Measurements from ENCODE around the gene TRAPPC4. TPM values are rescaled to one million over a fixed set of nuclear protein-coding genes. Genes with fewer than 3 reads are reported as not detected.

TRAPPC4 gene
- total and polyA plus RNA-seq, 2 of the 8 experiments (the other 6 are each of a cell fraction or from before 2014, with no cell fraction given), result 94.3 to 223 TPM

DNA sequence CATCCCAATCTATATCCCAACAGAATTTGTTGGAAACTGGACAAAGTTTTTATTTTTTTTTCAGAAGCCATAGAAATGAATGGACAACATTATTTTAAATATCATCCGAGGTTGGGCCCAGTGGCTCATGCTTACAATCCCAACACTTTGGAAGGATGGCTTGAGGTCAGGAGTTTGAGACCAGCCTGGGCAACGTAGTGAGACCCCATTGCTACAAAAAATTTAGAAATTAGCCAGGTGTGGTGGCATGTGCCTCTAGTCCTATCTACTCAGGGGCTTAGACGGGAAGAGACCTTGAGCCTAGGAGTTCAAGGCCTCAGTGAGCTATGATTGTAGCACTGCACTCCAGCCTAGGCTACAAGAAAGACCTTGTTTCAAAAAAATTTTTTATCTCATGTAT lies 16.2 kb downstream of the TRAPPC4 start (continued):
- TF ChIP-seq, protein P1, sequence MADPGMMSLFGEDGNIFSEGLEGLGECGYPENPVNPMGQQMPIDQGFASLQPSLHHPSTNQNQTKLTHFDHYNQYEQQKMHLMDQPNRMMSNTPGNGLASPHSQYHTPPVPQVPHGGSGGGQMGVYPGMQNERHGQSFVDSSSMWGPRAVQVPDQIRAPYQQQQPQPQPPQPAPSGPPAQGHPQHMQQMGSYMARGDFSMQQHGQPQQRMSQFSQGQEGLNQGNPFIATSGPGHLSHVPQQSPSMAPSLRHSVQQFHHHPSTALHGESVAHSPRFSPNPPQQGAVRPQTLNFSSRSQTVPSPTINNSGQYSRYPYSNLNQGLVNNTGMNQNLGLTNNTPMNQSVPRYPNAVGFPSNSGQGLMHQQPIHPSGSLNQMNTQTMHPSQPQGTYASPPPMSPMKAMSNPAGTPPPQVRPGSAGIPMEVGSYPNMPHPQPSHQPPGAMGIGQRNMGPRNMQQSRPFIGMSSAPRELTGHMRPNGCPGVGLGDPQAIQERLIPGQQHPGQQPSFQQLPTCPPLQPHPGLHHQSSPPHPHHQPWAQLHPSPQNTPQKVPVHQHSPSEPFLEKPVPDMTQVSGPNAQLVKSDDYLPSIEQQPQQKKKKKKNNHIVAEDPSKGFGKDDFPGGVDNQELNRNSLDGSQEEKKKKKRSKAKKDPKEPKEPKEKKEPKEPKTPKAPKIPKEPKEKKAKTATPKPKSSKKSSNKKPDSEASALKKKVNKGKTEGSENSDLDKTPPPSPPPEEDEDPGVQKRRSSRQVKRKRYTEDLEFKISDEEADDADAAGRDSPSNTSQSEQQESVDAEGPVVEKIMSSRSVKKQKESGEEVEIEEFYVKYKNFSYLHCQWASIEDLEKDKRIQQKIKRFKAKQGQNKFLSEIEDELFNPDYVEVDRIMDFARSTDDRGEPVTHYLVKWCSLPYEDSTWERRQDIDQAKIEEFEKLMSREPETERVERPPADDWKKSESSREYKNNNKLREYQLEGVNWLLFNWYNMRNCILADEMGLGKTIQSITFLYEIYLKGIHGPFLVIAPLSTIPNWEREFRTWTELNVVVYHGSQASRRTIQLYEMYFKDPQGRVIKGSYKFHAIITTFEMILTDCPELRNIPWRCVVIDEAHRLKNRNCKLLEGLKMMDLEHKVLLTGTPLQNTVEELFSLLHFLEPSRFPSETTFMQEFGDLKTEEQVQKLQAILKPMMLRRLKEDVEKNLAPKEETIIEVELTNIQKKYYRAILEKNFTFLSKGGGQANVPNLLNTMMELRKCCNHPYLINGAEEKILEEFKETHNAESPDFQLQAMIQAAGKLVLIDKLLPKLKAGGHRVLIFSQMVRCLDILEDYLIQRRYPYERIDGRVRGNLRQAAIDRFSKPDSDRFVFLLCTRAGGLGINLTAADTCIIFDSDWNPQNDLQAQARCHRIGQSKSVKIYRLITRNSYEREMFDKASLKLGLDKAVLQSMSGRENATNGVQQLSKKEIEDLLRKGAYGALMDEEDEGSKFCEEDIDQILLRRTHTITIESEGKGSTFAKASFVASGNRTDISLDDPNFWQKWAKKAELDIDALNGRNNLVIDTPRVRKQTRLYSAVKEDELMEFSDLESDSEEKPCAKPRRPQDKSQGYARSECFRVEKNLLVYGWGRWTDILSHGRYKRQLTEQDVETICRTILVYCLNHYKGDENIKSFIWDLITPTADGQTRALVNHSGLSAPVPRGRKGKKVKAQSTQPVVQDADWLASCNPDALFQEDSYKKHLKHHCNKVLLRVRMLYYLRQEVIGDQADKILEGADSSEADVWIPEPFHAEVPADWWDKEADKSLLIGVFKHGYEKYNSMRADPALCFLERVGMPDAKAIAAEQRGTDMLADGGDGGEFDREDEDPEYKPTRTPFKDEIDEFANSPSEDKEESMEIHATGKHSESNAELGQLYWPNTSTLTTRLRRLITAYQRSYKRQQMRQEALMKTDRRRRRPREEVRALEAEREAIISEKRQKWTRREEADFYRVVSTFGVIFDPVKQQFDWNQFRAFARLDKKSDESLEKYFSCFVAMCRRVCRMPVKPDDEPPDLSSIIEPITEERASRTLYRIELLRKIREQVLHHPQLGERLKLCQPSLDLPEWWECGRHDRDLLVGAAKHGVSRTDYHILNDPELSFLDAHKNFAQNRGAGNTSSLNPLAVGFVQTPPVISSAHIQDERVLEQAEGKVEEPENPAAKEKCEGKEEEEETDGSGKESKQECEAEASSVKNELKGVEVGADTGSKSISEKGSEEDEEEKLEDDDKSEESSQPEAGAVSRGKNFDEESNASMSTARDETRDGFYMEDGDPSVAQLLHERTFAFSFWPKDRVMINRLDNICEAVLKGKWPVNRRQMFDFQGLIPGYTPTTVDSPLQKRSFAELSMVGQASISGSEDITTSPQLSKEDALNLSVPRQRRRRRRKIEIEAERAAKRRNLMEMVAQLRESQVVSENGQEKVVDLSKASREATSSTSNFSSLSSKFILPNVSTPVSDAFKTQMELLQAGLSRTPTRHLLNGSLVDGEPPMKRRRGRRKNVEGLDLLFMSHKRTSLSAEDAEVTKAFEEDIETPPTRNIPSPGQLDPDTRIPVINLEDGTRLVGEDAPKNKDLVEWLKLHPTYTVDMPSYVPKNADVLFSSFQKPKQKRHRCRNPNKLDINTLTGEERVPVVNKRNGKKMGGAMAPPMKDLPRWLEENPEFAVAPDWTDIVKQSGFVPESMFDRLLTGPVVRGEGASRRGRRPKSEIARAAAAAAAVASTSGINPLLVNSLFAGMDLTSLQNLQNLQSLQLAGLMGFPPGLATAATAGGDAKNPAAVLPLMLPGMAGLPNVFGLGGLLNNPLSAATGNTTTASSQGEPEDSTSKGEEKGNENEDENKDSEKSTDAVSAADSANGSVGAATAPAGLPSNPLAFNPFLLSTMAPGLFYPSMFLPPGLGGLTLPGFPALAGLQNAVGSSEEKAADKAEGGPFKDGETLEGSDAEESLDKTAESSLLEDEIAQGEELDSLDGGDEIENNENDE (IDR thresholded peaks at IDR 0.05; ENCODE audit: insufficient replicate concordance, low read length), result no peak
- TF ChIP-seq BRCA1 (IDR thresholded peaks at IDR 0.05; ENCODE audit: low read depth, low read length), result no peak
- TF ChIP-seq RBBP5 (IDR thresholded peaks at IDR 0.05; ENCODE audit: borderline replicate concordance, low read depth, low read length), result no peak
- no peak for TF ChIP-seq TCF12 (IDR thresholded peaks at IDR 0.05; ENCODE audit: low read depth, low read length)
- TF ChIP-seq, protein P2, sequence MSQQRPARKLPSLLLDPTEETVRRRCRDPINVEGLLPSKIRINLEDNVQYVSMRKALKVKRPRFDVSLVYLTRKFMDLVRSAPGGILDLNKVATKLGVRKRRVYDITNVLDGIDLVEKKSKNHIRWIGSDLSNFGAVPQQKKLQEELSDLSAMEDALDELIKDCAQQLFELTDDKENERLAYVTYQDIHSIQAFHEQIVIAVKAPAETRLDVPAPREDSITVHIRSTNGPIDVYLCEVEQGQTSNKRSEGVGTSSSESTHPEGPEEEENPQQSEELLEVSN (IDR thresholded peaks at IDR 0.05), result no peak
- no peak for TF ChIP-seq CHD1 (IDR thresholded peaks at IDR 0.05; ENCODE audit: low read depth, low read length)
